Tibial nerve (tissue), 4 donors: ENCODE measurements around the gene NACA2.

Source experiments
- EP300 ChIP-seq, 2 donors: sonication (generic); formaldehyde crosslinking; IDR thresholded peaks; one replicate each; pipeline ENCODE4 v1.6.1; 2017; ENCODE audit warnings: antibody characterized with exemption in 2 of 2, mild to moderate bottlenecking in 1 of 2
- POLR2A ChIP-seq, 2 donors: fragments of 450-650 bp; IDR thresholded peaks; one replicate each; pipeline ENCODE4 v1.6.1; 2017; ENCODE audit warnings: antibody characterized with exemption in 2 of 2, mild to moderate bottlenecking in 2 of 2, moderate library complexity in 2 of 2
- TF ChIP-seq, protein P1 (sequence below), 5 experiments: fragments of 200-600 bp in 3 of 5; fragments of 450-650 bp in 2 of 5; sonication (generic) in 3 of 5; IDR thresholded peaks; one replicate each; pipeline ENCODE4 v1.5.1; 2016 to 2019; ENCODE audit warnings: antibody characterized with exemption in 5 of 5, mild to moderate bottlenecking in 3 of 5, moderate library complexity in 2 of 5

DNA sequence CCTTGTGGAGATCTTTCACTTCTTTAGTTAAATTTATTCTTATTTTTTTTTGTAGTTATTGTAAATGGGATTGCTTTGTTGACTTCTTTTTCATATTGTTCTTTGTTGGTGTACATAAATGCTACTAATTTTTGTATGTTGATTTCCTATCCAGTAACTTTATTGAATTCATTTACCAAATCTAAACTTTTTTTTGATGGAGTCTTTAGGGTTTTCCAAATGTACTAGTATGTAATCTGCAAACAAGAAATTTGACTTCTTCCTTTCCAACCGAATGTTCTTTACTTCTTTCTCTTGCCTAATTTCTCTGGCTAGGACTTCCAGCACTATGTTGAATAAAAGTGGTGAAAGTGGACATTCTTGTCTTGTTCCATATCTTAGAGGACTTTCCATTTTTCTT, 41.8 kb upstream of the NACA2 start:
- TF ChIP-seq POLR2A (IDR thresholded peaks at IDR 0.05) (no peak), EP300 (IDR thresholded peaks at IDR 0.05) (no peak)
- TF ChIP-seq, protein P1, sequence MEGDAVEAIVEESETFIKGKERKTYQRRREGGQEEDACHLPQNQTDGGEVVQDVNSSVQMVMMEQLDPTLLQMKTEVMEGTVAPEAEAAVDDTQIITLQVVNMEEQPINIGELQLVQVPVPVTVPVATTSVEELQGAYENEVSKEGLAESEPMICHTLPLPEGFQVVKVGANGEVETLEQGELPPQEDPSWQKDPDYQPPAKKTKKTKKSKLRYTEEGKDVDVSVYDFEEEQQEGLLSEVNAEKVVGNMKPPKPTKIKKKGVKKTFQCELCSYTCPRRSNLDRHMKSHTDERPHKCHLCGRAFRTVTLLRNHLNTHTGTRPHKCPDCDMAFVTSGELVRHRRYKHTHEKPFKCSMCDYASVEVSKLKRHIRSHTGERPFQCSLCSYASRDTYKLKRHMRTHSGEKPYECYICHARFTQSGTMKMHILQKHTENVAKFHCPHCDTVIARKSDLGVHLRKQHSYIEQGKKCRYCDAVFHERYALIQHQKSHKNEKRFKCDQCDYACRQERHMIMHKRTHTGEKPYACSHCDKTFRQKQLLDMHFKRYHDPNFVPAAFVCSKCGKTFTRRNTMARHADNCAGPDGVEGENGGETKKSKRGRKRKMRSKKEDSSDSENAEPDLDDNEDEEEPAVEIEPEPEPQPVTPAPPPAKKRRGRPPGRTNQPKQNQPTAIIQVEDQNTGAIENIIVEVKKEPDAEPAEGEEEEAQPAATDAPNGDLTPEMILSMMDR (IDR thresholded peaks at IDR 0.05), result no peak
